Adrenal gland (tissue), 12 donors: ENCODE results near the gene LHFPL6. TPM values are rescaled to one million over a fixed set of nuclear protein-coding genes. Genes with fewer than 3 reads are reported as not detected.

Experiments used
- DNase-seq, 7 donors: peaks; one replicate each; pipeline ENCODE4 v3.0.0-alpha.2; 2019 to 2020
- H3K27ac ChIP-seq, 5 donors: fragments of 200-600 bp; sonication (generic) in 4 of 5; 1 replicate in 3 of 5; 2 replicates in 2 of 5; pipeline versions ENCODE4 v1.5.1 to v1.8.0; 2016 to 2020; ENCODE audit warnings: mild to moderate bottlenecking in 1 of 5
- H3K27me3 ChIP-seq: fragments of 200-600 bp; 2 replicates; pipeline ENCODE4 v1.8.0; 2021
- H3K36me3 ChIP-seq, 2 donors: fragments of 200-600 bp; replicated peaks in 1 of 2; 1 replicate in 1 of 2; 2 replicates in 1 of 2; pipeline versions ENCODE4 v1.5.1 to v1.8.0; 2018 to 2022
- H3K4me1 ChIP-seq, 2 donors: fragments of 200-600 bp; replicated peaks in 1 of 2; 1 replicate in 1 of 2; 2 replicates in 1 of 2; pipeline versions ENCODE4 v1.5.1 to v1.8.0; 2018 to 2021
- H3K4me3 ChIP-seq, 4 donors: fragments of 200-600 bp; sonication (generic) in 3 of 4; one replicate each; pipeline ENCODE4 v1.5.1; 2016 to 2018
- H3K9me3 ChIP-seq, 3 donors: fragments of 200-600 bp; sonication (generic) in 1 of 3; replicated peaks in 1 of 3; 1 replicate in 2 of 3; 2 replicates in 1 of 3; pipeline versions ENCODE4 v1.5.1 to v1.8.0; 2016 to 2021
- CTCF ChIP-seq, 6 experiments: fragments of 450-650 bp in 4 of 6; fragments of 200-600 bp in 2 of 6; sonication (generic) in 1 of 6; IDR thresholded peaks; 1 replicate in 5 of 6; 2 replicates in 1 of 6; pipeline versions ENCODE4 v1.5.1 to v1.8.0; 2016 to 2021; ENCODE audit warnings: antibody characterized with exemption in 6 of 6, mild to moderate bottlenecking in 2 of 6, moderate library complexity in 1 of 6
- POLR2A ChIP-seq, 2 donors: fragments of 450-650 bp; IDR thresholded peaks; one replicate each; pipeline ENCODE4 v1.6.1; 2017; ENCODE audit warnings: antibody characterized with exemption in 2 of 2, mild to moderate bottlenecking in 2 of 2, moderate library complexity in 1 of 2
- WGBS, 4 donors: extraction: QIAGEN DNeasy Blood & Tissue Kit in 2 of 4; methylation state at CpG; one replicate each; pipeline versions ENCODE4 v1.1.5 to v1.1.7; 2013 to 2017; 5-methylcytosine and 5-hydroxymethylcytosine counted together
- intact Hi-C, 2 donors: fragments of 100-400 bp; cut with DNase I; formaldehyde crosslinking; loops; one replicate each; pipeline versions ENCODE4 v1.14.1 to v1.15.0; 2022 to 2023
- polyA plus RNA-seq, 3 donors: library from polyadenylated mRNA; stranded (reverse); fragments of 200-250 nt in 2 of 3; fragments of 350-450 nt in 1 of 3; fragmentation: Illumina TruSeq in 1 of 3; extraction: RNeasy Lipid Tissue Mini Kit (QIAGEN cat#74804) in 1 of 3; gene quantifications; one replicate each; pipeline ENCODE4 v1.2.3, GENCODE V29; 2013 to 2014
- total RNA-seq, 9 donors: library from RNA; depleted of rRNA in 4 of 9; stranded (reverse); fragments of >200 nt in 4 of 9; fragments of 120-200 nt in 1 of 9; fragmentation: NEBNext Ultra II Directional in 1 of 9; extraction: Animal tissue kit (Norgen Biotek cat#: 25700) in 1 of 9; gene quantifications; one replicate each; pipeline versions ENCODE4 v1.1.0 to v1.2.4, GENCODE V29; 2013 to 2023
- donor health status: healthy with polysubstance abuse.
- donor health status: Bipolar disorder and iron deficiency.
- donor health status: DM: yes; HTN: yes; CAD: no.
- donor health status: DM: no; HTN: no; CAD: no.
- donor health status: DM: no; HTN: no; CAD: no.
- donor health status: DM: yes; HTN: yes; CAD: no.

LHFPL6 gene
- total and polyA plus RNA-seq, 12 donors = 28.9 to 113 (median 46.6) TPM

- H3K4me1 ChIP-seq = no peaks in the 10 kb centered on the region
- H3K27ac ChIP-seq = no peak overlapping the region
- H3K9me3 ChIP-seq = no peaks in the 10 kb centered on the region
- no peaks in the 10 kb centered on the region for H3K27me3 ChIP-seq
- TF ChIP-seq POLR2A (IDR thresholded peaks at IDR 0.05) (no peak), CTCF (IDR thresholded peaks at IDR 0.05) (no peak)
- no peak for DNase-seq
- no peak overlapping the region for H3K4me3 ChIP-seq
- intact Hi-C loops = no loop called here
- H3K36me3 ChIP-seq = no peaks in the 10 kb centered on the region
- WGBS, 4 donors = 90 to 91% (median 90%) methylated on average over 1 of the region's 1 CpG
Observed at GRCh38 chr13:39377699-39378098, 225.3 kb downstream of the LHFPL6 start.

- Histone ChIP-seq H3K4me1 (no peaks in the 10 kb centered on the region), H3K36me3 (no peaks in the 10 kb centered on the region), H3K27ac (no peak overlapping the region), H3K4me3 (no peak overlapping the region), H3K9me3 (no peaks in the 10 kb centered on the region), H3K27me3 (no peaks in the 10 kb centered on the region)
- no peak for DNase-seq
- TF ChIP-seq CTCF (IDR thresholded peaks at IDR 0.05) (no peak), POLR2A (IDR thresholded peaks at IDR 0.05) (no peak)
- intact Hi-C loops = no loop called here
Observed at GRCh38 chr13:39376076-39376475, 226.9 kb downstream of the LHFPL6 start.

- H3K27me3 ChIP-seq = no peaks in the 10 kb centered on the region
- 89 to 98% (median 93%) methylated on average over 3 of the region's 3 CpGs for WGBS, 4 donors
- no peaks in the 10 kb centered on the region for H3K9me3 ChIP-seq
- no peak overlapping the region for H3K27ac ChIP-seq
- DNase-seq = no peak
- H3K4me1 ChIP-seq = no peaks in the 10 kb centered on the region
- intact Hi-C loops = no loop called here
- no peaks in the 10 kb centered on the region for H3K36me3 ChIP-seq
- no peak for TF ChIP-seq POLR2A (IDR thresholded peaks at IDR 0.05)
- no peak for TF ChIP-seq CTCF (IDR thresholded peaks at IDR 0.05)
- no peak overlapping the region for H3K4me3 ChIP-seq
Observed at GRCh38 chr13:39375601-39376000, 227.4 kb downstream of the LHFPL6 start.

GRCh38 chr13:39374741-39375189 is 228.2 kb downstream of the LHFPL6 start:
- TF ChIP-seq POLR2A (IDR thresholded peaks at IDR 0.05) = no peak
- no peak for TF ChIP-seq CTCF (IDR thresholded peaks at IDR 0.05)
- Histone ChIP-seq H3K4me1 (no peaks in the 10 kb centered on the region), H3K27ac (no peak overlapping the region), H3K36me3 (no peaks in the 10 kb centered on the region), H3K27me3 (no peaks in the 10 kb centered on the region), H3K4me3 (no peak overlapping the region), H3K9me3 (no peaks in the 10 kb centered on the region)
- intact Hi-C loops = no loop called here
- DNase-seq = no peak
- WGBS, 4 donors = 86 to 91% (median 89%) methylated on average over 3 of the region's 3 CpGs
